Measurements from ENCODE around the gene CAV1.

Gene CAV1

DNA sequence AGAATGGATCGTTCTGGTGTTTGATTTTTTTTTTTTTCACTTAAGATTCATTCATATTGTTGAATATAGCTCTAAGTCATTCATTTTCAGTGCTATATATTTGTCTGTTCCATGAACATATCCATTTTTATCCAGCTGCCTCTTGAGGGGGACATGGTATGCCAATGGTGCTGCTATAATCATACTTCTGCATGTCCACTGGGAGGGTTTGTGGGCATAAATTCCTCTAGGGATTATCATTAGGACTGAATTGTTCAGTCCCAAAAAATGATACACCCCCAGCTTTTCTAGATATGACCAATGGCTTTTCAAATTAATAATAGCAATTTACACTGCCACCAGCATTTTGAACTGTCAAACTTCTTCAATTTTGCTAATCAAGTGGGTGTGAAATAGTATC lies 41.1 kb downstream of the CAV1 start:
- no peak overlapping the region for H3K4me3 ChIP-seq (ENCODE audit: low read depth, low read length)
- TF ChIP-seq, protein P1, sequence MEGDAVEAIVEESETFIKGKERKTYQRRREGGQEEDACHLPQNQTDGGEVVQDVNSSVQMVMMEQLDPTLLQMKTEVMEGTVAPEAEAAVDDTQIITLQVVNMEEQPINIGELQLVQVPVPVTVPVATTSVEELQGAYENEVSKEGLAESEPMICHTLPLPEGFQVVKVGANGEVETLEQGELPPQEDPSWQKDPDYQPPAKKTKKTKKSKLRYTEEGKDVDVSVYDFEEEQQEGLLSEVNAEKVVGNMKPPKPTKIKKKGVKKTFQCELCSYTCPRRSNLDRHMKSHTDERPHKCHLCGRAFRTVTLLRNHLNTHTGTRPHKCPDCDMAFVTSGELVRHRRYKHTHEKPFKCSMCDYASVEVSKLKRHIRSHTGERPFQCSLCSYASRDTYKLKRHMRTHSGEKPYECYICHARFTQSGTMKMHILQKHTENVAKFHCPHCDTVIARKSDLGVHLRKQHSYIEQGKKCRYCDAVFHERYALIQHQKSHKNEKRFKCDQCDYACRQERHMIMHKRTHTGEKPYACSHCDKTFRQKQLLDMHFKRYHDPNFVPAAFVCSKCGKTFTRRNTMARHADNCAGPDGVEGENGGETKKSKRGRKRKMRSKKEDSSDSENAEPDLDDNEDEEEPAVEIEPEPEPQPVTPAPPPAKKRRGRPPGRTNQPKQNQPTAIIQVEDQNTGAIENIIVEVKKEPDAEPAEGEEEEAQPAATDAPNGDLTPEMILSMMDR (conservative IDR thresholded peaks at IDR 0.05; ENCODE audit: low read depth, low read length): no peak
- DNase-seq (ENCODE audit: low read depth): no peak

DNA sequence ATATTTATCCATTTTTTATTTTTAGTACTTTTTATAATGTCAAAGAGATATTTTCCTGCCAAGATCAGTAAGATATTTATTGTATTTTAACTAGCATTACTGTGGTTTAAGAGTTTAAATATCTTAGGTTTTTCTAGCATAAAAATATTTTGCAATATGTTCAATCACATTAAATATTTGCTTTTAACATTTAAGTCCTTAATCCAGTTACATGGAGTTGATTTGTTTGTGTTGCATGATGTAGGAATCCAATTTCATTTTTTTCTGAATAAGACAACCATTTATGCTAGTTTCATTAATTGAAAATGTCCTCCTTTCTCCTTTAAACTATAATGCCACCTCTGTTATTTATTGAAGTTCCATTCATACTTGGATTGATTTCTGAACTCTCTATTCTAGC lies 41.8 kb downstream of the CAV1 start:
- TF ChIP-seq, protein P1 (conservative IDR thresholded peaks at IDR 0.05; ENCODE audit: low read depth, low read length): no peak
- H3K4me3 ChIP-seq (ENCODE audit: low read depth, low read length): no peak overlapping the region
- DNase-seq (ENCODE audit: low read depth): no peak

DNA sequence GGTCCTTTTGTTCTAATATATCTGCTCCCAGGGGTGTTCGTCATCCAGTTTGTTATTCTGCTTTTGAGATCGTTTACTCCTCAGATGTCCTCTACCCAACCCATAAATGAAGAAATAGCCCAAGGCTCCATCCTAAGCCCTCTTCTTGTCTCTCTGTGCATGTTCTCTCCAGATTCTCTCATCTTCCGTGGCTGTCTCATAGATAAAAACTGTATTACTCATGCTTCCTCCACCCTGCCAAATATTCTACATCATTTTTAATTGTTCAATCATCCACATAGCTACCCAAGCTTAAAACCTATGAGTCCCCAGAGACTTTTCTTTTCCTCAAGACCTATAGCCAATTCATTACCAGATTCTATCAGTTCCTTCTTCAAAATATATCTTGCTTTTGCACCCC lies 44.9 kb downstream of the CAV1 start:
- peak; percentile 77 for DNase-seq (ENCODE audit: low read depth)
- TF ChIP-seq, protein P1 (conservative IDR thresholded peaks at IDR 0.05; ENCODE audit: low read depth, low read length): no peak
- H3K4me3 ChIP-seq (ENCODE audit: low read depth, low read length): no peak overlapping the region

DNA sequence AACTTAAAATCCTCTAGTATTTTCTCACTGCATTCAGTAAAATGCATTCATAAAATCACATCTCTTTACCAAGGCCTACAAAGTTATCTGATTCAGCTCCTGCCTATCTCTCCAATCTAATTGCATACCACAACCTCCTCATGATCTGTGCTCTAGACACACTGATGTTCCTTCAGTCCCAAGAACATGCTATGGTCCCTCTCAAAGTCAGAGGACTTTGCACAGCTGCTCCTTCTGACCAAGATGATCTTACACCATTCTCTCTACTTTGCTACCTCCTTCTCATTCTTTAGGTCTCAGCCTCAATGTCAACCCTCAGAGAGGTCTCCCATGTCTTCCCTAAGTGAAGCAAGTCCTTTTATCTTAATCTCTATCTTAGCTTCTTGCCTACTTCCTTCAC lies 45.5 kb downstream of the CAV1 start:
- no peak for DNase-seq (ENCODE audit: low read depth)
- TF ChIP-seq, protein P1 (conservative IDR thresholded peaks at IDR 0.05; ENCODE audit: low read depth, low read length): no peak
- H3K4me3 ChIP-seq (ENCODE audit: low read depth, low read length): no peak overlapping the region

DNA sequence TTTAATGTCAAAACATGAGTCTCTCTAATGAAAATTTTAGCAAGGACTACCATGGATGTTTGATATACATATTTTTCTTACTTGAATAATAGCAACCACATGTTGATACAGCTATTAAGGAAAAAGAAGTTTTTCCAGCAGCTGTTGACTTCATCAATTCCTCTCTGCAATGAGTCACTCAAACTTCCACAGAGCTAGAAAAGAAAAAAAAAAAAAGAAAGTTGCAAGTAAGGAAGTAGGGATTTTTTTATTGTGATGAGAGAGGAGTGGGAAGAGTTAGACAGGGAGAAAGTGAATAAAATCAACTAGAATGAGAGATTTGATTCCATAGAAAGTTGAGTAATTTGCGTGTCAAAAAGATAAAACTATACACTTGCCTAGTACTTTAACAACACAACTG lies 46.2 kb downstream of the CAV1 start:
- no peak overlapping the region for H3K4me3 ChIP-seq (ENCODE audit: low read depth, low read length)
- TF ChIP-seq, protein P1 (conservative IDR thresholded peaks at IDR 0.05; ENCODE audit: low read depth, low read length): no peak
- peak; percentile 78 for DNase-seq (ENCODE audit: low read depth)

DNA sequence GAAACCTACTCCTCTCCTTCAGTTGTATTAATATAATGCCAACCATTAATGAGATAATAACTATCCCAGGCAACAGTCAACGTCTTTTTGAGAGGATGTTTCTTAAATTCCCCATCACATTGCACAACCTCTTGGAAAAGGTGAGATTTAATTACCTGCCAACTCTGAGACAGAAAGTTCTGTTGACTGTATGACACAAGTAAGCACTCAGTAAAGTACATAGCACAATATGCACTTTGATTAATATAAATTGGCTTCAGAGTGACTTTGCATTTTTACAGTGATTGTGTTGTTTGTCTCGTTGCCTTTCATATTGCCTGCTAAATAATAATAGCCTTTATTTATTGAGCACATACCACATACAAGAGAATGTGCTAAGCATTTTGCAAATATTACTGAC lies 46.7 kb downstream of the CAV1 start:
- H3K4me3 ChIP-seq (ENCODE audit: low read depth, low read length): no peak overlapping the region
- no peak for DNase-seq (ENCODE audit: low read depth)
- TF ChIP-seq, protein P1 (conservative IDR thresholded peaks at IDR 0.05; ENCODE audit: low read depth, low read length): no peak

DNA sequence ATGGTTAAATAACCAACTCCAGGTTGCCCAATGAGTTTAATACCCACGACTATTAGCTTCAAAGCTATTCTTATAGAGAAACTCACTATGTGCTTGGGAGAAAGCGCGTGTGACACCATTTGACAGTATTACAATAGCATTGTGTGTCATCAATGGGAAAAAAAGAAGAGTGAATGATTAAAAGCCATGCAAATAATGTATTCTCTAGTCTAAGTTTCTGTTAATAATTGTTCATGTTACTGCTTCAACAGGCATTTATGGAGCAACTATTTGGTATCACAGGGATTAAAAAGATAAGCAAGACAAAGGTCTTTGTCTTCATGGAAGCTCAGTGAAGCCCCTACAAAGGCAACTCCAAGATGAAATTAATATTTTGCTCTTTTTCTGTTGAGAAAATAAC lies 47.2 kb downstream of the CAV1 start:
- no peak overlapping the region for H3K4me3 ChIP-seq (ENCODE audit: low read depth, low read length)
- TF ChIP-seq, protein P1 (conservative IDR thresholded peaks at IDR 0.05; ENCODE audit: low read depth, low read length): no peak
- DNase-seq (ENCODE audit: low read depth): no peak

All from choroid plexus epithelial cell (primary cell).